ENCODE measurements around the gene WDR81. TPM values are rescaled to one million over a fixed set of nuclear protein-coding genes. Genes with fewer than 3 reads are reported as not detected.
A peak's percentile ranks its signal among the peaks of the same experiment; 100 is the strongest.

The WDR81 gene
- total RNA-seq, 2 donors from 2014 or later = 13.4 to 17.9 TPM

DNA sequence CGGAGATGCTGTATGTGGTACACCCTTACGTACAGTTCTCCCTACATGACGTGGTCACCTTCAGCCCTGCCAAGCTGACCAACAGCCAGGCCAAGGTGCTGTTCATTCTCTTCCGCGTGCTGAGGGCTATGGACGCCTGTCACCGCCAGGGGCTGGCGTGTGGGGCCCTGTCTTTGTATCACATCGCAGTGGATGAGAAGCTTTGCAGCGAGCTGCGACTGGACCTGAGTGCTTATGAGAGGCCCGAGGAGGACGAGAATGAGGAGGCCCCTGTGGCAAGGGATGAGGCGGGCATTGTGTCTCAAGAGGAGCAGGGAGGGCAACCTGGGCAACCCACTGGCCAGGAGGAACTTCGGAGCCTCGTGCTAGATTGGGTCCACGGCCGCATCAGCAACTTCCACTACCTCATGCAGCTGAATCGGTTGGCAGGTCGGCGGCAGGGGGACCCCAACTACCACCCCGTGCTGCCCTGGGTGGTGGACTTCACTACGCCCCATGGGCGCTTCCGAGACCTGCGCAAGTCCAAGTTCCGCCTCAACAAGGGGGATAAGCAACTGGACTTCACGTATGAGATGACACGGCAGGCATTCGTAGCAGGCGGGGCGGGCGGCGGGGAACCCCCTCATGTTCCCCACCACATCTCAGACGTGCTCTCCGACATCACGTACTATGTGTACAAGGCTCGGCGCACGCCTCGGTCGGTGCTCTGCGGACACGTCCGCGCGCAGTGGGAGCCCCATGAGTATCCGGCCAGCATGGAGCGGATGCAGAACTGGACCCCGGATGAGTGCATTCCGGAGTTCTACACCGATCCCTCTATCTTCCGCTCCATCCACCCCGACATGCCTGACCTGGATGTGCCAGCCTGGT lies 1.4 kb downstream of the WDR81 start:
- peak overlapping the region; percentile 67 for H3K4me3 ChIP-seq (ENCODE audit: low read length)
- H3K9me3 Mint-ChIP-seq = no peaks in the 10 kb centered on the region
- no peak overlapping the region for H3K27ac Mint-ChIP-seq

DNA sequence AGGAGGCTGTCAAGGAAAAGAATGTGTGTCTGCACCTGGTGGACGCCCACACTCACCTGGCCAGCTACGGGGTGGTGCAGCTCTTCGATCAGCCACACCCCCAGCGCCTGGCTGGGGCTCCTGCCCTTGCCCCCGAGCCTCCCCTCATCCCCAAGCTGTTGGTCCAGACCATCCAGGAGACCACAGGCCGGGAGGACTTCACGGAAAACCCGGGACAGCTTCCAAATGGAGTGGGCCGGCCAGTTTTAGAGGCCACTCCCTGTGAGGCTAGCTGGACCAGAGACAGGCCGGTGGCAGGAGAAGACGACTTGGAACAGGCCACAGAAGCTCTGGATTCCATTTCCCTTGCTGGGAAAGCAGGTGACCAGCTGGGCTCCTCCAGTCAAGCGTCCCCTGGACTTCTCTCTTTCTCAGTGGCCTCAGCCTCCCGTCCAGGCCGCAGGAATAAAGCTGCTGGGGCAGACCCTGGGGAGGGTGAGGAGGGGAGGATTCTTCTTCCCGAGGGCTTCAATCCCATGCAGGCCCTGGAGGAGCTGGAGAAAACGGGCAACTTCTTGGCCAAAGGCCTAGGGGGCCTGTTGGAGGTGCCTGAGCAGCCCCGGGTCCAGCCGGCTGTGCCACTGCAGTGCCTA lies 2.2 kb downstream of the WDR81 start:
- Histone ChIP-seq H3K4me1 (ENCODE audit: control insufficient read depth, insufficient read depth, low read length) (no peaks in the 10 kb centered on the region), H3K27ac (ENCODE audit: low read depth, low read length) (no peak overlapping the region), H3K9ac (ENCODE audit: extremely low read depth, low read length, poor library complexity, severe bottlenecking) (no peak overlapping the region), H3K4me3 (ENCODE audit: low read length) (no peak overlapping the region), H3K36me3 (ENCODE audit: control insufficient read depth, insufficient read depth, low read length) (no peaks in the 10 kb centered on the region), H3K9me3 (ENCODE audit: control insufficient read depth, low read length) (no peaks in the 10 kb centered on the region), H3K27me3 (ENCODE audit: control insufficient read depth, insufficient read depth, low read length, poor library complexity, severe bottlenecking) (no peaks in the 10 kb centered on the region)
- no peaks in the 10 kb centered on the region for H3K4me1 Mint-ChIP-seq
- H3K27me3 Mint-ChIP-seq (ENCODE audit: insufficient read depth) = no peaks in the 10 kb centered on the region
- no peak overlapping the region for H3K27ac Mint-ChIP-seq
- TF ChIP-seq, protein P1, sequence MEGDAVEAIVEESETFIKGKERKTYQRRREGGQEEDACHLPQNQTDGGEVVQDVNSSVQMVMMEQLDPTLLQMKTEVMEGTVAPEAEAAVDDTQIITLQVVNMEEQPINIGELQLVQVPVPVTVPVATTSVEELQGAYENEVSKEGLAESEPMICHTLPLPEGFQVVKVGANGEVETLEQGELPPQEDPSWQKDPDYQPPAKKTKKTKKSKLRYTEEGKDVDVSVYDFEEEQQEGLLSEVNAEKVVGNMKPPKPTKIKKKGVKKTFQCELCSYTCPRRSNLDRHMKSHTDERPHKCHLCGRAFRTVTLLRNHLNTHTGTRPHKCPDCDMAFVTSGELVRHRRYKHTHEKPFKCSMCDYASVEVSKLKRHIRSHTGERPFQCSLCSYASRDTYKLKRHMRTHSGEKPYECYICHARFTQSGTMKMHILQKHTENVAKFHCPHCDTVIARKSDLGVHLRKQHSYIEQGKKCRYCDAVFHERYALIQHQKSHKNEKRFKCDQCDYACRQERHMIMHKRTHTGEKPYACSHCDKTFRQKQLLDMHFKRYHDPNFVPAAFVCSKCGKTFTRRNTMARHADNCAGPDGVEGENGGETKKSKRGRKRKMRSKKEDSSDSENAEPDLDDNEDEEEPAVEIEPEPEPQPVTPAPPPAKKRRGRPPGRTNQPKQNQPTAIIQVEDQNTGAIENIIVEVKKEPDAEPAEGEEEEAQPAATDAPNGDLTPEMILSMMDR (conservative IDR thresholded peaks at IDR 0.05) = no peak
- H3K9me3 Mint-ChIP-seq = no peaks in the 10 kb centered on the region
- no peak overlapping the region for H3K4me3 Mint-ChIP-seq
- no peak for DNase-seq
- WGBS, 2 experiments (ENCODE audit: insufficient coverage in 1 of 2, insufficient read length in 1 of 2) = 92 to 96% methylated on average over 8 to 18 of the region's 18 CpGs
- peaks cover 15% of the 10 kb centered on the region for H3K36me3 Mint-ChIP-seq (ENCODE audit: low read depth)

More for the DNA sequence above, 1.4 kb downstream of the WDR81 start:
- no peaks in the 10 kb centered on the region for H3K4me1 Mint-ChIP-seq
- H3K27me3 ChIP-seq (ENCODE audit: control insufficient read depth, insufficient read depth, low read length, poor library complexity, severe bottlenecking) = no peaks in the 10 kb centered on the region
- no peaks in the 10 kb centered on the region for H3K9me3 ChIP-seq (ENCODE audit: control insufficient read depth, low read length)
- peaks cover 13% of the 10 kb centered on the region for H3K36me3 Mint-ChIP-seq (ENCODE audit: low read depth)
- no peak overlapping the region for H3K27ac ChIP-seq (ENCODE audit: low read depth, low read length)
- H3K9ac ChIP-seq (ENCODE audit: extremely low read depth, low read length, poor library complexity, severe bottlenecking) = no peak overlapping the region
- peak overlapping the region; percentile 52 for H3K4me3 Mint-ChIP-seq
- no peaks in the 10 kb centered on the region for H3K36me3 ChIP-seq (ENCODE audit: control insufficient read depth, insufficient read depth, low read length)
- no peaks in the 10 kb centered on the region for H3K27me3 Mint-ChIP-seq (ENCODE audit: insufficient read depth)
- no peaks in the 10 kb centered on the region for H3K4me1 ChIP-seq (ENCODE audit: control insufficient read depth, insufficient read depth, low read length)
- WGBS, 2 experiments (ENCODE audit: insufficient coverage in 1 of 2, insufficient read length in 1 of 2) = 95% methylated on average over 46 to 54 of the region's 54 CpGs
- DNase-seq = peak; percentile 58
- TF ChIP-seq, protein P1 (conservative IDR thresholded peaks at IDR 0.05) = peak; percentile 14

DNA sequence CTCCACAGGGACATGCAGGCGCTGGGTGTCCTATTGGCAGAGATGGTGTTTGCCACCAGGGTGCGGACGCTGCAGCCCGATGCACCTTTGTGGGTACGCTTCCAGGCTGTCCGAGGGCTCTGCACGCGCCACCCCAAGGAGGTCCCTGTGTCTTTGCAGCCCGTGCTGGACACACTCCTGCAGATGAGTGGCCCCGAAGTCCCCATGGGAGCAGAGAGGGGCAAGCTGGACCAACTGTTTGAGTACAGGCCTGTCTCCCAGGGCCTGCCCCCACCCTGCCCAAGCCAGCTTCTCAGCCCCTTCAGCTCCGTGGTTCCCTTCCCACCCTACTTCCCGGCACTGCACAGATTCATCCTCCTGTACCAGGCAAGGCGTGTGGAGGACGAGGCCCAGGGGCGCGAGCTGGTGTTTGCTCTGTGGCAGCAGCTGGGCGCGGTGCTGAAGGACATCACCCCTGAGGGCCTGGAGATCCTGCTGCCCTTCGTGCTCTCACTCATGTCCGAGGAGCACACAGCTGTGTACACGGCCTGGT lies 2.8 kb downstream of the WDR81 start:
- TF ChIP-seq, protein P1 (conservative IDR thresholded peaks at IDR 0.05) = no peak
- DNase-seq = no peak
- Mint-ChIP-seq H3K27me3 (ENCODE audit: insufficient read depth) (no peaks in the 10 kb centered on the region), H3K4me3 (no peak overlapping the region), H3K4me1 (no peaks in the 10 kb centered on the region), H3K36me3 (ENCODE audit: low read depth) (peaks cover 15% of the 10 kb centered on the region), H3K27ac (no peak overlapping the region), H3K9me3 (no peaks in the 10 kb centered on the region)
- H3K36me3 ChIP-seq (ENCODE audit: control insufficient read depth, insufficient read depth, low read length) = no peaks in the 10 kb centered on the region
- no peaks in the 10 kb centered on the region for H3K4me1 ChIP-seq (ENCODE audit: control insufficient read depth, insufficient read depth, low read length)
- H3K4me3 ChIP-seq (ENCODE audit: low read length) = no peak overlapping the region
- H3K9me3 ChIP-seq (ENCODE audit: control insufficient read depth, low read length) = no peaks in the 10 kb centered on the region
- no peak overlapping the region for H3K27ac ChIP-seq (ENCODE audit: low read depth, low read length)
- H3K9ac ChIP-seq (ENCODE audit: extremely low read depth, low read length, poor library complexity, severe bottlenecking) = no peak overlapping the region
- 93 to 95% methylated on average over 17 to 21 of the region's 21 CpGs for WGBS, 2 experiments (ENCODE audit: insufficient coverage in 1 of 2, insufficient read length in 1 of 2)
- H3K27me3 ChIP-seq (ENCODE audit: control insufficient read depth, insufficient read depth, low read length, poor library complexity, severe bottlenecking) = no peaks in the 10 kb centered on the region
